Measurements from ENCODE around the gene KRTAP3-1.

The KRTAP3-1 gene

GRCh38 chr17:40978575-40979151, 30.3 kb downstream of the KRTAP3-1 start:
- DNase-seq (ENCODE audit: low read depth in 2 of 2): no peak

- DNase-seq (ENCODE audit: low read depth in 2 of 2): no peak
Measured at GRCh38 chr17:40975516-40975915, 33.4 kb downstream of the KRTAP3-1 start.

- no peak for DNase-seq (ENCODE audit: low read depth in 2 of 2)
Measured at GRCh38 chr17:40974366-40974765, 34.6 kb downstream of the KRTAP3-1 start.

- DNase-seq (ENCODE audit: low read depth in 2 of 2): no peak
Measured at GRCh38 chr17:40967582-40967981, 41.3 kb downstream of the KRTAP3-1 start.

- DNase-seq (ENCODE audit: low read depth in 2 of 2): no peak
Measured at GRCh38 chr17:40966848-40967247, 42.1 kb downstream of the KRTAP3-1 start, which contains the start of gene KRT39. Gene KRT39, minus strand, starts transcription at chr17:40966948. Its CDS starts 92 bp downstream, at chr17:40966856.

GRCh38 chr17:40963838-40964237, 45.1 kb downstream of the KRTAP3-1 start:
- DNase-seq (ENCODE audit: low read depth in 2 of 2): no peak

GRCh38 chr17:40962059-40962561, 46.8 kb downstream of the KRTAP3-1 start:
- DNase-seq (ENCODE audit: low read depth in 2 of 2): no peak

GRCh38 chr17:40961591-40961990, 47.3 kb downstream of the KRTAP3-1 start:
- DNase-seq (ENCODE audit: low read depth in 2 of 2): no peak

GRCh38 chr17:40960144-40960543, 48.8 kb downstream of the KRTAP3-1 start:
- DNase-seq (ENCODE audit: low read depth in 2 of 2): no peak
